ENCODE data around the gene CEP70.
"Not testable (repeated sequence)": the region's sequence is repeated elsewhere in the genome, so short reads cannot be mapped to it uniquely, and the experiment has no call there.

CEP70 gene

DNA sequence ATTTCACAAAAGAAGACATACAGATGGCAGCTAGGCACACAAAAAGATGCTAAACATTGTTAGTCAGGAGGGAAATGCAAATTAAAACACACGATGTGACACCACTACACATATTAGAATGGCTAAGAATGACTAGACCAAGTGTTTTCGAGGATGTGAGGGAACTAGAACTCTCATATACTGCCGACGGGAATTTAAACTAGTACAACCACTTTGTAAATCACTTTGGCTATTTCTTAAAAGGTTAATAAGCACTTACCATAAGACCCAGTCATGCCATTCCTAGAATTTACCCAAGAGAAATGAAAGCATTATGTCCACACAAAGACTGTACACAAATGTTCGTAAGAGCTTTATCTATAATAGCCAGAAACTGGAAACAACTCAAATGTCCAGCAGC is 5.6 kb downstream of the CEP70 start:
- no peak for DNase-seq

DNA sequence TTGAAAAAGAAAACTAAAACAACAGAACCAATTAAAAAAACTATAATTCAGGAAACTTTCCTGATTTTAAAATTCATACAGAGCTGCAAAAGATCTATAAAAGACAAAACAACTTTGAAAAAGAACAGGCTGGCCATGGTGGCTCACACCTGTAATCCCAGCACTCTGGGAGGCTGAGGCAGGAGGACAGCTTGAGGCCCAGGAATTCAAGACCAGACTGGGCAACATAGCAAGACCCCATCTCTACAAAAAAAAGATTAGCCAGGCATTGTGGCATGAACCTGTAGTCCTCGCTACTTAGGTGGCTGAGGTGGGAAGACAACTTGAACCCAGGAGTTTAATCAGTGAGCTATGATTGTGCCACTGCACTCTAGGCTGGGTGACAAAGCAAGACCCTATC is 6.7 kb downstream of the CEP70 start:
- no peak for DNase-seq

DNA sequence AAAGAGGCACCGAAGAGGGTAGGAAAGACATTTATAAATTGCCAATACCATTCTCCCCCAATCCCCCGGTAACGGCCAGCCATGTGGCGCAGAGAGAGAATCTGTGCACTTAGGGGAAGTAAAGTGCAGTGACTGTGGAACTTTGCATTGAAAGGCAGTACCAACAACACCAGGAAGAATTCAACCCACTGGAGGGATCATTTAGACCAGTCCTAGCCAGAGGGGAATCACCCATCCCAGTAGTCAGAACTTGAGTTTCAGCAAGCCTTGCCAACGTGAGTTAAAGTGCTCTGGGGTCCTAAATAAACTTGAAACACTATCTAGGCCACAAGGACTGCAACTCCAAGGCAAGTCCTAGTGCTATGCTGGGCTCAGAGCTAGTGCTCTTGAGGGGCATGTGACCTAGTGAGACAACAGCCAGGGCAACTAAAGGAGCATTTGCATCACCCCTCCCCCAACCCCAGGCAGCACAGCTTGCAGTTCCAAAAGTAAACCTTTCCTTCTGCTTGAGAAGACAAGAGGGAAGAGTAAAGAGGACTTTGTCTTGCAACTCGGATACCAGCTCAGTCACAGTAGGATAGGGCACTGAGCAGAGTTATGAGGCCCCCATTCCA is 15.0 kb downstream of the CEP70 start:
- no peak for DNase-seq

DNA sequence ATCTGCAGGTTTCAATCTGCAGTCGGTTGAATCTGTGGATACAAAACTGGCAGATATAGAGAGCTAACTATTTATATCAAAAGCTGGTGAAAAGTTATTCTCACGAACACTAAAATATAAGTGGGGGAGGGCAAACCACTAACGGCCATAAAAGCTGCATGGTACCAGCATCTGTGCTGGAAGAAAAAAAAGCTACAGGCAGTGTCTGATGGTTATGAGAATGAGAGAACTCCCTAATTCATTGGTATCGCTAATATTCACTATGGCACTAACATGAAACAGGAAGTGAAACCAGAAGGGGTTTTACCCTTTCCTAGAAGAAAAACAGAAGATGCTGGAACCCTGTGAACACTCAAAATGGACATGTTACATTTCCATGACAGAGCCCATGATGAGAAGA is 15.9 kb downstream of the CEP70 start:
- DNase-seq = no peak

DNA sequence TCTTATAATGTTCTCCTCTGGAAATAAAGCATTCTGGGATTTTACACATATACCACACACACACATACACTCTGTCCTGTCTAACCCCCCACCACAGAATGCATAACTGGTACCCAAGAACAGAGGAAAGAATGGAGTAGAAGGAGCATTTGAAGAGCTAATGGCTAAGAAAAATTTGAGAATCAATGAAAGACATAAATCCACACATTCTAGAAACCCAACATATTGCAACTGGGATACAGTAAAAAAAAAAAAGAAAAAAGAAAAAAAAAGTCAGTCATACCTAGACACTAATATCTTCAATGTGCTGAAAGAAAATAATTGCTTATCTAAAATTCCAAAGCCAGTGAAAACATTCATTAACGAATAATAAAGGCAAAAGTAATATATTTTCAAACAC is 20.9 kb downstream of the CEP70 start:
- no peak for DNase-seq

DNA sequence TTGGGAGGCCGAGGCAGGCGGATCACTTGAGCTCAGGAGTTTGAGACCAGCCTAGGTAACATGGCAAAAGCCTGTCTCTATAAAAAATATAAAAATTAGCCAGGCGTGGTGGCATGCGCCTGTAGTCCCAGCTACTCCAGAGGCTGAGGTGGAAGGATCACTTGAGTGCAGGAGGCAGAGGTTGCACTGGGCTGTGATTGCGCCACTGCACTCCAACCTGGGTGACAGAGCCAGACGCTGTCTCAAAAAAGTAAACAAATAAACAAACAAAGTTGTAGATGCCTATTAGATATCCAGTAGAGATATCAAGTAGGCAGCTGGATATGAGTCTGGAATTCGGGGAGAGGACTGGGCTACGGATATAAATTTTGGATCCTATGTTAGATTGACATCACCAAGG is 24.4 kb downstream of the CEP70 start:
- DNase-seq = not testable (repeated sequence)

DNA sequence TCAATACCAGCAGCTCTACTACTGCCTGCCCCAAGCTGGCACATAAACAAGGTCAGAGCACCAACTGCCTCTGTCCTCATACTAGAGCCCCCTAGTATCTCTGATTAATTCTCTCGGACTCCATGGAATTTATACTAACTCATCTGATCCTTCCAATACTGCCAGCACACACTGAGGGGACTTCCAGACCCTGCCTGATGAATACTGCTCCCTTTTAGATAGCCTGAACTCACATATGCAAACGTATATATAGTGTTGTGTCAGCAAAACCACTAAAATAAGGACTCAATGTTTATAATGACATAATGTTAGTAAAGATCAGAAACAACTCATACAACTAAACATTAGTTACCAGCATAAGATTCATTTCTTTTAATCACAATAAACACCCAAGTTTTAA is 25.0 kb downstream of the CEP70 start:
- DNase-seq = no peak

DNA sequence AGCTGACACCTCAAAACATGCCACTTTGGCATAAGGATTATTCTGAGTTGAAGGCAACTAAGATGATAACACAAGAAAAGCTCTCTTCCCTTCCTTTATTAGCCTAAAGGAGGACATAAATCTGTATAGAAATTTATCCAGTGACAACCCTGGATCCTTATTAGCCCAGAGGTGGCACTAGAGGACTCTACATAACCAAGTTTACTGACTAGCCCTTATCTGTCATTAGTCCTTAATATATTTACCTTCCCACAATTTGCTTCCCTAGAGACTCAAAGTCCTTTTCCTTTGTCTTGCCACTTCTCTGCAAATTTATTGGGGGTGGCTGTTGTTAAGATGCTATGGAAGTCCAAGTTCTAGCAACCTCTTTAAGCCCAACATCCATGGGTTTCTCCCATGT is 26.7 kb downstream of the CEP70 start:
- no peak for DNase-seq

DNA sequence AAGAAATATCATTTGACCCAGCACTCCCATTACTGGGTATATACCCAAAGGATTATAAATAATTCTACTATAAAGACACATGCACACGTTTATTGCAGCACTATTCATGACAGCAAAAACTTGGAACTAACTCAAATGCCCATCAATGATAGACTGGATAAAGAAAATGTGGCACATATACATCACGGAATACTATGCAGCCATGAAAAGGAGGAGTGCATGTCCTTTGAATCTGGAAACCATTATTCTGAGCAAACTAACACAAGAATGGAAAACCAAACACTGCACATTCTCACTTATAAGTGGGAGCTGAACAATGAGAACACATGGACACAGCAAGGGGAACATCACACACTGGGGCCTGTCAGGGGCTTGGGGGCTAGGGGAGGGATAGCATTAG is 27.8 kb downstream of the CEP70 start:
- not testable (repeated sequence) for DNase-seq

DNA sequence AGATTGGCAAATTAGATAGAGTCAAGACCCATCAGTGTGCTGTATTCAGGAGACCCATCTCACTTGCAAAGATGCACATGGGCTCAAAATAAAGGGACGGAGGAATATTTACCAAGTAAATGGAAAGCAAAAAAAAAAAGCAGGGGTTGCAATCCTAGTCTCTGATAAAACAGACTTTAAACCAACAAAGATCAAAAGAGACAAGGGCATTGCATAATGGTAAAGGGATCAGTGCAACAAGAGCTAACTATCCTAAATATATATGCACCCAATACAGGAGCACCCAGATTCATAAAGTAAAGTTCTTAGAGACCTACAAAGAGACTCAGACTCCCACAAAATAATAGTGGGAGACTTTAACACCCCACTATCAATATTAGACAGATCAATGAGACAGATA is 31.2 kb downstream of the CEP70 start:
- DNase-seq = not testable (repeated sequence)

DNA sequence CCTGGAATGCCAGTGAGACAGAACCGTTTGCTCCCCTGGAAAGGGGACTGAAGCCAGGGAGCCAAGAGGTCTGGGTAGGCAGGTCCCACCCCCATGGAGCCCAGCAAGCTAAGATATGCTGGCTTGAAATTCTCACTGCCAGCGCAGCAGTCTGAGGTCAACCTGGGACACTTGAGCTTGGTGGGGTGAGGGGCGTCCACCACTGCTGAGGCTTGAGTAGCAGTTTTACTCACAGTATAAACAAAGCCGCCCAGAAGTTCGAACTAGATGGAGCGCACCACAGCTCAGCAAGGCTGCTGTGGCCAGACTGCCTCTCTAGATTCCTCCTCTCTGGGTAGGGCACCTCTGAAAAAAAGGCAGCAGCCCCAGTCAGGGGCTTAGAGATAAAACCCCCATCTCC is 33.6 kb downstream of the CEP70 start:
- DNase-seq = no peak

DNA sequence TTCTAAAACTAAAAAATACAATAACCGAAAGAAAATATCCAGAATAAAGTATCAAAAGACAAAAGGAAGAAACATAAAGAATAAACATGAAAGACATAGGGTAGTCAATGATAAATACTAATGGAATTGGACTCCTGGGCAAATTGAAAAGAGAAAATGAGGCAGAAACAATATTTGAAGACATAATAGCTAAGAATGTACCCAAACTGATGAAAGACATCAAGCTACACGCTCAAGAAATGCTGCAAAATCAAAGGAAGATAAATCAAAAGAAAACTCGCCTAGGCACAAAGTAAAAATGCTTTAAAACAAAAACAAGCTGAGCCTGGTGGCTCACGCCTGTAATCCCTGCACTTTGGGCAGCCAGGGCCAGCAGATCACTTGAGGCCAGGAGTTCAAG is 34.9 kb downstream of the CEP70 start:
- DNase-seq = no peak

DNA sequence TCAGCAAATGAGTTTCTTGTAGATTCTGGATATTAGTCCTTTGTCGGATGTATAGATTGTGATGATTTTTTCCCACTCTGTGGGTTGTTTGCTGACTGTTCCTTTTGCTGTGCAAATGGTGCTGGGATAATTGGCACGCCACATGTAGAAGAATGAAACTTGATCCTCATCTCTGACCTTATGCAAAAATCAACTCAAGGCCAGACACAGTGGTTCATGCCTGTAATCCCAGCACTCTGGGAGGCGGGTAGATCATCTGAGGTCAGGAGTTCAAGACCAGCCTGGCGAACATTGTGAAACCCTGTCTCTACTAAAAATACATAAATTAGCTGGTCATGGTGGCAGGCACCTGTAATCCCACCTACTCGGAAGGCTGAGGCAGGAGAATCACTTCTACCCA is 39.3 kb downstream of the CEP70 start:
- not testable (repeated sequence) for DNase-seq

DNA sequence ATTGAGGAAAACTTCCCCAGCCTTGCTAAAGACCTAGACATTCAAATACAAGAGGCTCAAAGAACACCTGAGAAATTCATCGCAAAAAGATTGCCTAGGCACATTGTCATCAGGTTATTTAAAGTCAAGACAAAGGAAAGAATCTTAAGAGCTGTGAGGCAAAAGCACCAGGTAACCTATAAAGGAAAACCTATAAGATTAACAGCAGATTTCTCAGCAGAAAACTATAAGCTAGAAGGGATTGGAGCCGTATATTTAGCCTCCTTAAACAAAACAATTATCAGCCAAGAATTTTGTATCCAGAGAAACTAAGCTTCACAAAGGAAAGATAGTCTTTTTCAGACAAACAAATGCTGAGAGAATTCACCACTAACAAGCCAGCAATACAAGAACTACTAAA is 43.1 kb downstream of the CEP70 start:
- not testable (repeated sequence) for DNase-seq

DNA sequence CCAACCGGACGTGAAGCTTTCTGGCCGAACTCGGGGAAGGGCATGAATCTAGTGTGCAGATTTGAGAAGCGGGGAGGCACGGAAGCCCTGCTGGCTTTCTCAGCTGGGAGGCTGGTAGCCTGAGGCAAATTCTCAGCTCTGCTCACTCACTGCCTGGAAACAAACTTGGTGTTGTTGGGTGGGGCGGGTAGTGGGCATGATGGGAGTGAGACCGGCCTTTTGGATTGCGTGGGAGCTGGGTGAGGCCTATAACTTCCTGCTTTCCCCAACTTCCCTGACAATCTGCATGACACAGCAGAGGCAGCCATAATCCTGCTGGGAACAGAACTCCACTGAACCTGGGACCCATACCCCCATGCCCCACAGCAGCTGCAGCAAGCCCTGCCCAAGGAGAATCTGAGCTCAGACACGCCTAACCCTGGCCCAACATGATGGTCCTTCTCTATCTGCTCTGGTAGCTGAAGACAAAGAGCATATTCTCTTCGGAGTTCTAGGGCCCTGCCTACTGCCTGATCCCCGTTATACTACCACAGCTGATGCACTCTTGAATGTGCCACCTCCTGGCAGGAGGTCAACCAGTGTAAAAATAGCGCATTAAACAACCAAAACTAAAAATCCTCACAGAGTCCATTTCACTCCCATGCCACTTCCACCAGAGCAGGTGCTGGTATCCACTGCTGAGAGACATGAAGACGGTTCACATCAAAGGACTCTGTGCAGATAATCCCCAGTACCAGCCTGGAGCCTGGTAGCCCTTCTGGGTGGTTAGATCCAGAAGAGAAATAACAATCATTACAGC is 44.7 kb downstream of the CEP70 start:
- DNase-seq = no peak

DNA sequence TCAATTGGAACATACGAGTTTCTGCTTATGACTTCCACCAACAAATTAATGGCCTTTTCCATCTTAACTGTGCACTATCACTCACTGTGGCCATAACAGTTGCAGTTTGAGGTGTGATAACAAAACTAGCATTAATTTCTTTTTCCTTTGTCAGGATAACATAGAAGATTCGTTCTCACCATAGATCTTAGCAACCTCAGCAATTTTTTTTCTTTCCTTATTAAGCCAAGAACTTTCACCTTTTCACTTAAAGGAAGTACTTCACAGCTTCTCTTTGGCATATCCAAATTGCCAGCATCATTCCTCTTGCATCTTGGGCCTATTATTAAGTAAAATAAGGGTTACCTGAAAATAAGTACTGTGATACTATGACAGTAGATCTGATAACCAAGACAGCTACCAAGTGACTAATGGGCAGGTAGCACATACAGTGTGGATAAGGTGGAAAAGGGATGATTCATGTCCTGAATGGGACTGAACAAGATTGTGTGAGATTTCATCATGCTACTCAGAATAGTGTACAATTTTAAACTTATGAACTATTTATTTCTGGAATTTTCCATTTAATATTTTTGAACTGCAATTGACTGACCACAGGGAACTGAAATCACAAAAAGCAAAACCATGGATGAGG is 46.6 kb downstream of the CEP70 start:
- no peak for DNase-seq

DNA sequence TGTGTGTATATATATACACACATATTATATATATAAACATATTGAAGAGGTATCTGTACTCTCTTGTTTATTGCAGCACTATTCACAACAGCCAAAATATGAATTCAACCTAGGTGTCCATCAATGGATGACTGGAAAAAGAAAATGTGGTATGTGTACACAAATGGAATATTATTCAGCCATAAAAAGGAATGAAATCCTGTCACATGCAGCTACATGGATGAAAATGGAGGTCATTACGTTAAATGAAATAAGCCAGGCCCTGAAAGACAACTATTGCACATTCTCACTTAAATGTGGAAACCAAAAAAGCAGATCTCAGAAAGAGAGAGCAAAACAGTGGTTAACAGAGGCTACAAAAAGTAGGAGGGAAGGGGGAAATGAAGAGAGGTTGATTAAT is 49.5 kb downstream of the CEP70 start:
- DNase-seq = no peak

DNA sequence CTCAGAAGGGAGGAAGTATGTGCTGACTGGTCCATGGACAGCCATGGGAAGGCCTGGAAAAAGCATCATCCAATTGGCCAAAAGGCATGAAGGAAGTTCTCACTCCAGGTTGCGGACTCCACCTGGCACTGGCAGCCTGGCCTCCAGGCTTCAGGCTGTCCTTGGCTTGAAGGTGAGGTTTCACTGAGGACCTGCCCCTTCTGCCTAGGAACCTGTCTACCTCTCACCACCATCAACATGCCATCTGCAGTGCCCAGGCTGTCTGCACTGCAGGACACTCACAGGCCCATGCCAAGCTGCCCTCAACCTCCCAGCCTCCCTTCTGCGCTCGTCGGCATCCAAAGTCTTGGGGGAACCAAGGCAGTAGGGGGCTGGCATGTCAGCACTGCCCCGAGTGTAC is 51.1 kb downstream of the CEP70 start:
- no peak for DNase-seq

DNA sequence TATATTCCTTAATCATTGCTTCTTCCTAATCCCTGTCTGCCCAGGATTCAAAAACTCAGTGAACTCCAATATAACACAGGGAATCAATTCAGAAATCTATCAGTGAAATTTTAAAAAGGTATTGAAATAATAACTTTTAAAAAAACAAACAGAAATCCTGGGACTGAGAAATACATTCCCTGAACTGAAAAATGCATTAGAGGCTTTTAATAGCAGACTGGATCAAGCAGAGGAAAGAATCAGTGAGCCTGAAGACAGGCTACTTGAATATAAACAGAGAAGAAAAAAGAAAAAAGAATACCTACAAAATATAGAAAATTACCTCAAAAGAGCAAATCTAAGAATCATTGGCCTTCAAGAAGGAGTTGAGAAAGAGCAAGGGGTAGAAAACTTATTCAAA is 54.7 kb downstream of the CEP70 start:
- no peak for DNase-seq

DNA sequence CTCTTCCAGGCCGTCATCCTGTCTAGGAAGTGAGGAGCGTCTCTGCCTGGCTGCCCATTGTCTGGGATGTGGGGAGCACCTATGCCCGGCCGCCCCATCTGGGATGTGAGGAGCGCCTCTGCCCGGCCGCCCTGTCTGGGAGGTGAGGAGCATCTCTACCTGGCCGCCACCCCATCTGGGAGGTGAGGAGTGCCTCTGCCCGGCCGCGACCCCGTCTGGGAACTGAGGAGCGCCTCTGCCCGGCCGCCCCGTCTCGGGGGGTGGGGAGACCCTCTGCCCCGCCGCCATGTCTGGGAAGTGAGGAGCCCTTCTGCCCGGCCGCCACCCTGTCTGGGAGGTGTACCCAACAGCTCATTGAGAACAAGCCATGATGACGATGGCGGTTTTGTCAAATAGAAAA is 72.6 kb downstream of the CEP70 start:
- not testable (repeated sequence) for DNase-seq

DNA sequence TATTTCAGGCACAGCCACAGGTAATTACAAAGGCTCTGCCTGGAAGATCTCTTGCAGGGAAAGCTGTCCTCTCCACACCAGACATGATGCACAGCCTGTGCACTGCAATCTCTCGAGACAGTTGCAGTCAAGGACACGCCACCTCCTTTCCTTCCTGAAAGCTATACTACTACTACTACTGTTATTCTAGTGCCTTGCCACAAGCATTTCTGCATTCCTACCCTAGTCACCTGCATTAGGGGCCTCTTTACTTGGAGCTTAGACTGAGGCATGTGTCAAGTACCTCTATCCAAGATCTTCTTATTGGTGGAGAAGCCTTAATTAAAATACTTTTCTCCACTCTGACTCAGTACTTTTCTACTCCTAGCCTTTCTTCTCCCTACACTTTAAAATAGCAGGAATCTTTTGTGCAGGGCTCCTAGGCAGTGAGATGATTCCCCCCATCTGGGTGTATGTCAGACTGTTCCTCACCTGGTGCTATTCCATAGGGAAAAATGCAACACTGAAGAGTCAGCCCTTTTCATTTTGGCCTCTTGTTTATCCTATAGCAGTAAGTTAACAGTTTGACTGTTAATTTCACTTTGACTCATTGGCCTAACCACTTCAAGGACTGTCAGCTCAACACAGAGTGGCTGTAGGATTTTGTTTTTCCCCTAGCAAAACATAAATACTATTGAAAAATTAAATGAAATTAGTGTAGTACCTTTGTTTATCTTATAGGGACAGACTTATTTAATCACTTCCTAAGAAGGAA is 80.8 kb downstream of the CEP70 start:
- no peak for DNase-seq

DNA sequence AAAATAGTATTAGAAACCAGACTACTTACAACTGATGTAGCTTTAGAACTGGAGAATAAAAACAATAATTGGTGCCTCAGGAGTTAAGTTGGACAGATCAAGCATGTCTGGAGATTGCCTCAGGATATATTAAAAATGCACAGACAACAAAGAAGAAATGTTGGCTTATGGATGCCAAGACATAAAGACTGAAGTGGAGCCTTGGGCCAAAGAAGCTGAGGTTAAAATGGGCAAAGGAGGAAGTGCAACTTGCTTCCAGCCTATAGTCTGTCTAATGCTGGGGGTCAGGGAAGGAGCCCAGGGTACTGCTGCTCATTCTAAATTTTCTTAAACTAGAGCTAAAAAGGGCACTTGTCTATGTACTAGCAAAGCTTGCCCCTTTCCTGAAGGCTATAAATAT is 82.1 kb downstream of the CEP70 start:
- no peak for DNase-seq

DNA sequence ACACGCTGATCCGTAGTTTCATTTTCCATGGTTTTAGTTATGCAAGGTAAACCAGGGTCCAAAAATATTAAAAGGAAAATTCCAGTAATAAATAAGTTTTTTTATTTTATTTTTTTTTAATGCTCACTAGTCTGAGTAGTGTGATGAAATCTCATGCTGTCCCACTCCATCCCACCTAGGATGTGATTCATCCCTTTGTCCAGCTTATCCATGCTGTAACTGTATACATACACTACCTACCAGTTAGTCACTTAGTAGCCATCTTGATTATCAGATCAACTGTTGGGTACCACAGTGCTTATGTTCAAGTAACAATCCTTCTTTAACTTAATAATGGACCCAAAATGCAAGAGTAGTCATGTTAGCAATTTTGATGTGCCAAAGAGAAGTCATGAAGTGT is 84.5 kb downstream of the CEP70 start:
- peak; percentile 17 for DNase-seq

DNA sequence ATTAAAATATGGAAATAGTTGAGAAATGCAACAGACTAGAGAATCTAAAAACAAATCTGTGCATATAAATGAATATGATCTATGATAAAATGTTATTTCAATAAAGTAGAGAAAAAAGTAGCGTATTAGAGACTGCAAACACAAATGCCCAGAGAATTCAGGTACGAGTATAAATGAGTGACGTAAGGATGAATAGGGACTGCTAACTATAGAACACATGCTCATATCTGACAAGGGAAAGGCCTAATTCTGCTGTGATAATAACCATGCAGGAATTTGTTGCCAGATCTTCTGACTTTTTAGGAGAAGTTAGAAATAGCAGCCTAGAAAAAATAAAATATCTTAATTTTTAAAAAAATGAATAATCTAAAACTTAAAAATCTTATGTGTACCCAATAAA is 86.5 kb downstream of the CEP70 start:
- no peak for DNase-seq
